Endothelial cell of umbilical vein (primary cell): ENCODE results near the gene MAMDC2. TPM values are rescaled to one million over a fixed set of nuclear protein-coding genes. Genes with fewer than 3 reads are reported as not detected.

Experiments
- BruUV-seq: library from RNA; stranded (reverse); fragments of 400-500 nt; replicated peaks from 2 replicates; lab custom pipeline; 2021; lab: Mats Ljungman, UMichigan
- CTCF ChIA-PET: fragments of 300-600, 350-600 bp; sonication (Branson Sonifier 250); formaldehyde crosslinking; loops from one replicate; lab custom pipeline; 2021; ENCODE audit warnings: antibody characterized with exemption, inconsistent platforms; lab: Charles Lee
- POLR2A ChIA-PET: fragments of 300-600, 350-600 bp; sonication (Branson Sonifier 250); formaldehyde crosslinking; loops from one replicate; lab custom pipeline; 2021; ENCODE audit warnings: antibody characterized with exemption, inconsistent platforms; lab: Charles Lee
- DNase-seq: peaks from one replicate; pipeline ENCODE4 v3.0.0-alpha.2; 2011; ENCODE audit warnings: low read depth, low spot score
- FAIRE-seq: peaks from 2 replicates; lab custom pipeline; 2011; peaks lifted over from hg19 to GRCh38; lab: Jason Lieb, UNC
- H2AFZ ChIP-seq: 2 replicates; pipeline ENCODE4 v1.6.0; 2012; ENCODE audit warnings: low read depth, low read length, control low read depth, inconsistent platforms
- H3K27ac ChIP-seq: 2 replicates; pipeline ENCODE4 v1.5.1; 2011; ENCODE audit warnings: low read depth, mild to moderate bottlenecking, control low read depth, low read length, moderate library complexity; ENCODE audit not compliant: insufficient read depth
- H3K27me3 ChIP-seq, 2 experiments: 2 replicates each; pipeline versions ENCODE4 v1.6.0 to v1.6.1; 2011; ENCODE audit warnings: low read length in 2 of 2, mixed read lengths in 1 of 2; ENCODE audit not compliant: control insufficient read depth in 2 of 2, insufficient read depth in 2 of 2
- H3K36me3 ChIP-seq, 2 experiments: 2 replicates in 1 of 2; 3 replicates in 1 of 2; pipeline ENCODE4 v1.5.1; 2011; ENCODE audit warnings: low read length in 2 of 2, mild to moderate bottlenecking in 1 of 2, moderate library complexity in 1 of 2; ENCODE audit not compliant: control insufficient read depth in 2 of 2, insufficient read depth in 2 of 2; ENCODE audit errors: extremely low read depth in 1 of 2
- H3K4me1 ChIP-seq: 3 replicates; pipeline ENCODE4 v1.5.1; 2011; ENCODE audit warnings: mild to moderate bottlenecking, low read length; ENCODE audit not compliant: control insufficient read depth, insufficient read depth; ENCODE audit errors: extremely low read depth
- H3K4me2 ChIP-seq: 2 replicates; pipeline ENCODE4 v1.6.1; 2011; ENCODE audit warnings: low read length, control low read depth, mixed read lengths; ENCODE audit not compliant: insufficient read depth
- H3K4me3 ChIP-seq, 3 experiments: fragments of 200-600 bp in 1 of 3; sonication (generic), shearing (Covaris generic) in 1 of 3; replicated peaks in 1 of 3; 2 replicates each; pipeline ENCODE4 v1.5.1; 2011 to 2016; ENCODE audit warnings: control low read depth in 3 of 3, low read length in 3 of 3, mild to moderate bottlenecking in 2 of 3, inconsistent platforms in 1 of 3, low read depth in 1 of 3, moderate library complexity in 1 of 3; ENCODE audit not compliant: insufficient read depth in 1 of 3
- H3K79me2 ChIP-seq: 2 replicates; pipeline ENCODE4 v1.6.0; 2012; ENCODE audit warnings: low read length, inconsistent platforms; ENCODE audit not compliant: control insufficient read depth, insufficient read depth
- H3K9ac ChIP-seq: replicated peaks from 2 replicates; pipeline ENCODE3; 2011; ENCODE audit warnings: low read length, control low read depth; ENCODE audit not compliant: insufficient read depth; ENCODE audit errors: extremely low read depth
- H3K9me1 ChIP-seq: replicated peaks from 3 replicates; pipeline ENCODE4 v1.6.0; 2011; ENCODE audit warnings: mild to moderate bottlenecking, low read length; ENCODE audit not compliant: control insufficient read depth, insufficient read depth; ENCODE audit errors: extremely low read depth
- H3K9me3 ChIP-seq: replicated peaks from 2 replicates; pipeline ENCODE4 v1.5.1; 2012; ENCODE audit warnings: low read length, inconsistent platforms; ENCODE audit not compliant: control insufficient read depth, insufficient read depth
- H4K20me1 ChIP-seq: replicated peaks from 2 replicates; pipeline ENCODE3; 2011; ENCODE audit warnings: mild to moderate bottlenecking, low read length; ENCODE audit not compliant: control insufficient read depth, insufficient read depth; ENCODE audit errors: extremely low read depth
- EZH2 ChIP-seq: IDR thresholded peaks from 2 replicates; pipeline ENCODE4 v1.6.1; 2012; ENCODE audit warnings: borderline replicate concordance, low read depth, mild to moderate bottlenecking, moderate library complexity, low read length, inconsistent platforms; ENCODE audit not compliant: severe bottlenecking
- FOS ChIP-seq: IDR thresholded peaks from 2 replicates; pipeline ENCODE4 v1.6.1; 2011; ENCODE audit warnings: mild to moderate bottlenecking, low read length, moderate library complexity, borderline replicate concordance; ENCODE audit not compliant: insufficient read depth
- GATA2 ChIP-seq: IDR thresholded peaks from 2 replicates; pipeline ENCODE4 v1.7.0; 2011; ENCODE audit warnings: low read depth, mild to moderate bottlenecking, moderate library complexity, mixed read lengths, low read length; ENCODE audit not compliant: insufficient read length, insufficient read depth
- JUN ChIP-seq: IDR thresholded peaks from 2 replicates; pipeline ENCODE4 v1.6.1; 2011; ENCODE audit warnings: borderline replicate concordance, low read depth; ENCODE audit not compliant: insufficient read length, insufficient read depth
- MYC ChIP-seq: IDR thresholded peaks from one replicate; pipeline ENCODE4 v1.6.1; 2011; ENCODE audit warnings: mild to moderate bottlenecking, low read depth, low read length
- POLR2A ChIP-seq: IDR thresholded peaks from 2 replicates; pipeline ENCODE4 v1.6.1; 2012; ENCODE audit warnings: low read depth, mild to moderate bottlenecking, control low read depth, low read length
- POLR2AphosphoS5 ChIP-seq: IDR thresholded peaks from 2 replicates; pipeline ENCODE4 v1.6.1; 2012; ENCODE audit warnings: low read depth, mild to moderate bottlenecking, control low read depth, low read length, moderate library complexity; ENCODE audit not compliant: insufficient read depth
- dilution Hi-C: fragments of 300-500 bp; cut with MboI; formaldehyde crosslinking; loops from one replicate; pipeline ENCODE4 v1.15.0; 2019; ENCODE audit warnings: low sequenced_read_pairs; ENCODE audit not compliant: extremely low pct_ligation_motif_present
- intact Hi-C: fragments of 100-400 bp; cut with micrococcal nuclease; formaldehyde crosslinking; loops from one replicate; pipeline ENCODE4 v1.10.0; 2022
- polyA plus RNA-seq, 4 experiments: library from polyadenylated mRNA; depleted of rRNA in 3 of 4; stranded (reverse) in 3 of 4; unstranded in 1 of 4; fragments of >200 nt; gene quantifications; 2 replicates each; pipeline versions ENCODE4 v1.2.1 to v1.2.3, GENCODE V29; 2011 to 2012; ENCODE audit warnings: missing spikeins in 1 of 4
- total RNA-seq: library from RNA; stranded (reverse); gene quantifications from 2 replicates; pipeline ENCODE4 v1.2.3, GENCODE V29; 2021
- TF ChIP-seq, protein P1 (sequence below): IDR thresholded peaks from 2 replicates; pipeline ENCODE4 v1.6.1; 2011; ENCODE audit not compliant: insufficient read depth, insufficient read length
- TF ChIP-seq, protein P2 (sequence below), 2 donors: IDR thresholded peaks; 1 replicate in 1 of 2; 2 replicates in 1 of 2; pipeline ENCODE4 v1.5.1; 2011; ENCODE audit warnings: low read length in 2 of 2, mild to moderate bottlenecking in 2 of 2, moderate library complexity in 2 of 2, control low read depth in 1 of 2, inconsistent platforms in 1 of 2, low read depth in 1 of 2; ENCODE audit not compliant: insufficient read depth in 1 of 2; ENCODE audit errors: extremely low read depth in 1 of 2

The MAMDC2 gene
- total and polyA plus RNA-seq, 2 donors (not counting 3 experiments of a cell fraction or from before 2014, with no cell fraction given) = 0.60 to 1.1 TPM

DNA sequence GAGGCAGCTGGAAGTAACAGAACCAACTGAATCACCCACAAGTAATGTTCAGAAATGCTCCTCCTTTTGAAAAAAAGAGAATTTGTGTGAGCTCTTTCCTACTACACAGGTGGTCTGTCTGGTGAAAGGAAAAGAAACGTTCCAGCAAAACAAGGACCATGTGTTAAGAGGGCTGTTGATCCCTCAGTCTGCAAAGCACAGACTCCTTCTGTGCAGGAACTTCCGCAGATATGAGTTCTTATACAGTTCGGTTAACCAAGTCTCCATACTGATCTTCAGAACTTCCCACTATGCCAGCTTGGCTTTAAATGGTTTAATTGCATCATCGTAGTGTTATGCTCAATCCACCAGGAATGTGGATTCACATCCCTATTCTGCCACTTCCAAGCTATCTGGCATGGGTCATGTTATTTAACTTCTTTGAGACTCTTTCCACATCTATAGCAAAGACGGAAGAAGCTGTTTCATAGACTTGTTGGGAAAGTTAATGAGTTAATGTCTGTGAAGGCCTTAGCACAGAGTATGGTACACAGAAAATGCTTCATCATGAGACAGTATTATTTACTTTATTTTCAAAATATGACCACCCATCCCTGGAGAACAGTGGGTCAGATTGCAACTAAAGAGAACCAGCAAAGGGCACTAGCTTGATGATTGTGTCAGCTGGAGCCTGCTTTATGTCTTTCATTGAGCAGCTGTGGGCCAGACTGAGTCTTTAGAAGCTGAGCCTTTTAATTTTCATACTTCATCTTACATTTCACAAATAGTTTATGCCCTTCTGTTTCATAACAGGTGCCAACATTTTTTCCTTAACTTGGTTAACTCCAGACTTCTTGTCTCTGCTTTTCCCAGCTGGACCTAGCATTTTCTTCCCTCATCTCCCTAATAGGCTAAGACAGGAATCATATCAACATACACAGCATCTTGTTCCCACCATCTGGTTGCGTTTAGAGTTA lies 89.9 kb downstream of the MAMDC2 start:
- DNase-seq = no peak
- H3K9me3 ChIP-seq = no peaks in the 10 kb centered on the region
- no peaks in the 10 kb centered on the region for H3K9me1 ChIP-seq
- H4K20me1 ChIP-seq = no peaks in the 10 kb centered on the region
- no peak for FAIRE-seq
- dilution Hi-C loops = no loop called here
- peaks cover 22% of the 10 kb centered on the region for H3K4me1 ChIP-seq
- no peak overlapping the region for H2AFZ ChIP-seq
- no peak overlapping the region for H3K27ac ChIP-seq
- CTCF ChIA-PET = interaction anchor here (0.9 to 2.3 kb wide), 4 partner anchors 13 to 22 kb away, joined by 5 to 9 read pairs (median 6); no protein-coding TSS in a partner anchor
- H3K9ac ChIP-seq = no peak overlapping the region
- intact Hi-C loops = loop anchor here (5.0 to 10.0 kb wide), 2 partner anchors 91 to 1014 kb away; no protein-coding TSS in a partner anchor
- H3K36me3 ChIP-seq = no peaks in the 10 kb centered on the region
- no TSS peak for BruUV-seq
- H3K27me3 ChIP-seq = no peaks in the 10 kb centered on the region
- no peaks in the 10 kb centered on the region for H3K79me2 ChIP-seq
- no peak overlapping the region for H3K4me3 ChIP-seq
- no peak overlapping the region for H3K4me2 ChIP-seq
- POLR2A ChIA-PET = no interaction called here
- TF ChIP-seq MYC (no peak), FOS (no peak), JUN (no peak), POLR2A (no peak), POLR2AphosphoS5 (no peak), EZH2 (no peak), GATA2 (no peak)
- TF ChIP-seq, protein P1, sequence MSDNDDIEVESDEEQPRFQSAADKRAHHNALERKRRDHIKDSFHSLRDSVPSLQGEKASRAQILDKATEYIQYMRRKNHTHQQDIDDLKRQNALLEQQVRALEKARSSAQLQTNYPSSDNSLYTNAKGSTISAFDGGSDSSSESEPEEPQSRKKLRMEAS = no peak
- TF ChIP-seq, protein P2, sequence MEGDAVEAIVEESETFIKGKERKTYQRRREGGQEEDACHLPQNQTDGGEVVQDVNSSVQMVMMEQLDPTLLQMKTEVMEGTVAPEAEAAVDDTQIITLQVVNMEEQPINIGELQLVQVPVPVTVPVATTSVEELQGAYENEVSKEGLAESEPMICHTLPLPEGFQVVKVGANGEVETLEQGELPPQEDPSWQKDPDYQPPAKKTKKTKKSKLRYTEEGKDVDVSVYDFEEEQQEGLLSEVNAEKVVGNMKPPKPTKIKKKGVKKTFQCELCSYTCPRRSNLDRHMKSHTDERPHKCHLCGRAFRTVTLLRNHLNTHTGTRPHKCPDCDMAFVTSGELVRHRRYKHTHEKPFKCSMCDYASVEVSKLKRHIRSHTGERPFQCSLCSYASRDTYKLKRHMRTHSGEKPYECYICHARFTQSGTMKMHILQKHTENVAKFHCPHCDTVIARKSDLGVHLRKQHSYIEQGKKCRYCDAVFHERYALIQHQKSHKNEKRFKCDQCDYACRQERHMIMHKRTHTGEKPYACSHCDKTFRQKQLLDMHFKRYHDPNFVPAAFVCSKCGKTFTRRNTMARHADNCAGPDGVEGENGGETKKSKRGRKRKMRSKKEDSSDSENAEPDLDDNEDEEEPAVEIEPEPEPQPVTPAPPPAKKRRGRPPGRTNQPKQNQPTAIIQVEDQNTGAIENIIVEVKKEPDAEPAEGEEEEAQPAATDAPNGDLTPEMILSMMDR (IDR thresholded peaks at IDR 0.05; ENCODE audit: extremely low read depth in 1 of 2, insufficient read depth in 1 of 2, low read depth in 1 of 2, low read length in 2 of 2) = no peak
